GM10248 (cell line): ENCODE measurements around the gene NAA80.

Experiments
- CTCF ChIA-PET: fragments of 300-600 bp; sonication (Branson Sonifier 250); formaldehyde crosslinking; extraction: SDS; loops from one replicate; lab custom pipeline; 2021; ENCODE audit warnings: antibody characterized with exemption; lab: Yijun Ruan, JAX
- POLR2A ChIA-PET: fragments of 350-650 bp; sonication (Branson Sonifier 250); formaldehyde crosslinking; extraction: SDS; loops from one replicate; lab custom pipeline; 2020; ENCODE audit warnings: antibody characterized with exemption; lab: Yijun Ruan, JAX
- DNase-seq: peaks from one replicate; pipeline ENCODE4 v3.0.0; 2012; ENCODE audit errors: extremely low spot score
- TF ChIP-seq, protein P1 (sequence below): IDR thresholded peaks from 2 replicates; pipeline ENCODE4 v1.5.1; 2012; ENCODE audit warnings: mild to moderate bottlenecking, low read depth; ENCODE audit errors: extremely low read depth, missing control alignments, control extremely low read depth

The NAA80 gene, protein sequence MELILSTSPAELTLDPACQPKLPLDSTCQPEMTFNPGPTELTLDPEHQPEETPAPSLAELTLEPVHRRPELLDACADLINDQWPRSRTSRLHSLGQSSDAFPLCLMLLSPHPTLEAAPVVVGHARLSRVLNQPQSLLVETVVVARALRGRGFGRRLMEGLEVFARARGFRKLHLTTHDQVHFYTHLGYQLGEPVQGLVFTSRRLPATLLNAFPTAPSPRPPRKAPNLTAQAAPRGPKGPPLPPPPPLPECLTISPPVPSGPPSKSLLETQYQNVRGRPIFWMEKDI

GRCh38 chr3:50298836-50299637, at the start of gene NAA80, which contains the start of gene HYAL3:
Gene NAA80 (minus strand): TSS chr3:50299405. CDS start chr3:50297463, 1,942 bp downstream.
Gene HYAL3 (minus strand): TSS chr3:50299405. CDS start chr3:50295602, 3,803 bp downstream.
- CTCF ChIA-PET: interaction anchor here (0.8 to 3.5 kb wide), 16 partner anchors 10 to 71 kb away, joined by 3 to 23 read pairs (median 4); no protein-coding TSS in a partner anchor
- POLR2A ChIA-PET: interaction anchor here (0.6 to 2.2 kb wide), 9 partner anchors 19 to 1201 kb away, joined by 3 to 13 read pairs (median 5); partner anchors contain the start of gene GNAI2
- TF ChIP-seq, protein P1, sequence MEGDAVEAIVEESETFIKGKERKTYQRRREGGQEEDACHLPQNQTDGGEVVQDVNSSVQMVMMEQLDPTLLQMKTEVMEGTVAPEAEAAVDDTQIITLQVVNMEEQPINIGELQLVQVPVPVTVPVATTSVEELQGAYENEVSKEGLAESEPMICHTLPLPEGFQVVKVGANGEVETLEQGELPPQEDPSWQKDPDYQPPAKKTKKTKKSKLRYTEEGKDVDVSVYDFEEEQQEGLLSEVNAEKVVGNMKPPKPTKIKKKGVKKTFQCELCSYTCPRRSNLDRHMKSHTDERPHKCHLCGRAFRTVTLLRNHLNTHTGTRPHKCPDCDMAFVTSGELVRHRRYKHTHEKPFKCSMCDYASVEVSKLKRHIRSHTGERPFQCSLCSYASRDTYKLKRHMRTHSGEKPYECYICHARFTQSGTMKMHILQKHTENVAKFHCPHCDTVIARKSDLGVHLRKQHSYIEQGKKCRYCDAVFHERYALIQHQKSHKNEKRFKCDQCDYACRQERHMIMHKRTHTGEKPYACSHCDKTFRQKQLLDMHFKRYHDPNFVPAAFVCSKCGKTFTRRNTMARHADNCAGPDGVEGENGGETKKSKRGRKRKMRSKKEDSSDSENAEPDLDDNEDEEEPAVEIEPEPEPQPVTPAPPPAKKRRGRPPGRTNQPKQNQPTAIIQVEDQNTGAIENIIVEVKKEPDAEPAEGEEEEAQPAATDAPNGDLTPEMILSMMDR: peak; percentile 22
- peak; percentile 99 for DNase-seq

GRCh38 chr3:50347187-50347813, 48.1 kb upstream of the NAA80 start:
- peak; percentile 63 for DNase-seq
- ChIA-PET CTCF (interaction anchor here (1.0 to 8.4 kb wide), 15 partner anchors 9 to 266 kb away, joined by 3 to 70 read pairs (median 5); partner anchors contain the start of genes CISH, HYAL3, NAA80 and RASSF1), POLR2A (interaction anchor here (0.6 to 1.2 kb wide), 2 partner anchors 10 to 221 kb away, joined by 4 to 5 read pairs; no protein-coding TSS in a partner anchor)
- TF ChIP-seq, protein P1: peak; percentile 56

DNA sequence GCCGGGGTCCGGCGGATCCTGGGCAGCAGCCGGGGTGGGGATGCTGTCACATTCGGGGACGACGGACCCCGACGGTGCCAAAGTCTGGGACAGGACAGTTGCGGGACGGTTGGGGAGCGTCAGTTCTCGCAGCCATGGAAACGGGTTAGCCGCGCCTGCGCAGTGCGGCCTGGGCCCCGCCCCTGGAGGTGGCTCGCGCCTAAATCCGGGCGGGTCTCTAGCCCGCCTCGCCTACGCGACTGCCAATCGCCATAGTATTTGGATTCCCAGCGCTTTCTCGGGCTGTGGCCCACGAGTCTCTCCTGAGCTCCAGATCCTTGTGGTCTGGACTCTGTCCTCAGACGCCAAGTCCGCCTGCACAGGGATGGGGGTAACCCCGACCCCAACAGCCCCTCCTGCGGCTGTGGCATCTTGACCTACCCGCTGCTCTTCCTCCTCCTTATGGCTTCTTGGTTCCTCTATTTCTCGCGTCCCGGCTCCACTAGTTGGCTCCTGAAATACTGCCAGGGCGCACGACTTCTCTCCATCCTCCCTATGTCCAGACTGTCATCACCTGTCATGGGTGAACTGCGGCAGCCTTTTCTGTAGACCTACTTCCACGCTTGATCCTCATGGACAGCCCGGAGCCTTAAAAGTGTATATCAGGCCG, 46.5 kb upstream of the NAA80 start, which contains the start of gene ZMYND10:
Gene ZMYND10, minus strand, starts transcription at position 147 of the 649 bp plus-strand sequence. CDS start 153 bp downstream, outside the sequence.
- CTCF ChIA-PET: interaction anchor here (0.9 to 8.4 kb wide), 3 partner anchors 9 to 197 kb away, joined by 3 to 70 read pairs (median 6); no protein-coding TSS in a partner anchor
- peak; percentile 85 for DNase-seq
- POLR2A ChIA-PET: no interaction called here
- TF ChIP-seq, protein P1: no peak

DNA sequence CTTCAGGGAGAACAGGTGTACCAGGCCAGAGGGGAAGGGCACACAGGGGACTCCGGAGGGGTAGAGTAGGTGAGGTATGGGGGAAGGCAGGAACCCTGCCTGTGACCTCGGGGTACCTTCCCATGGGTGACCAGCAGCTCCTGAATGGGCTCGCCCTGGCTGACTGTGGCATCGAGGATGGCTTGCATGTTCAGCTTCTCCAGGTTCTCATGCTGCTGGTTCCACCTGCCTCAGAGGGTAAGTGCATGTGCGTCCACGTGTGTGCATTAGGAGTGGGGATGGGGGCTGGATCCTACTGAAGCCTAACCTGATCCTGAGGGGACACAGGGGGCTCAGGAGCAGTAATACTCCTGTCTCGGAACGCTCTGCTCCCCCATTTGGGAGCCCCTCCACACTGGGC, 45.8 kb upstream of the NAA80 start:
- ChIA-PET POLR2A (no interaction called here), CTCF (interaction anchor here (0.9 to 8.4 kb wide), 5 partner anchors 10 to 204 kb away, joined by 3 to 70 read pairs (median 6); no protein-coding TSS in a partner anchor)
- TF ChIP-seq, protein P1: no peak
- no peak for DNase-seq

DNA sequence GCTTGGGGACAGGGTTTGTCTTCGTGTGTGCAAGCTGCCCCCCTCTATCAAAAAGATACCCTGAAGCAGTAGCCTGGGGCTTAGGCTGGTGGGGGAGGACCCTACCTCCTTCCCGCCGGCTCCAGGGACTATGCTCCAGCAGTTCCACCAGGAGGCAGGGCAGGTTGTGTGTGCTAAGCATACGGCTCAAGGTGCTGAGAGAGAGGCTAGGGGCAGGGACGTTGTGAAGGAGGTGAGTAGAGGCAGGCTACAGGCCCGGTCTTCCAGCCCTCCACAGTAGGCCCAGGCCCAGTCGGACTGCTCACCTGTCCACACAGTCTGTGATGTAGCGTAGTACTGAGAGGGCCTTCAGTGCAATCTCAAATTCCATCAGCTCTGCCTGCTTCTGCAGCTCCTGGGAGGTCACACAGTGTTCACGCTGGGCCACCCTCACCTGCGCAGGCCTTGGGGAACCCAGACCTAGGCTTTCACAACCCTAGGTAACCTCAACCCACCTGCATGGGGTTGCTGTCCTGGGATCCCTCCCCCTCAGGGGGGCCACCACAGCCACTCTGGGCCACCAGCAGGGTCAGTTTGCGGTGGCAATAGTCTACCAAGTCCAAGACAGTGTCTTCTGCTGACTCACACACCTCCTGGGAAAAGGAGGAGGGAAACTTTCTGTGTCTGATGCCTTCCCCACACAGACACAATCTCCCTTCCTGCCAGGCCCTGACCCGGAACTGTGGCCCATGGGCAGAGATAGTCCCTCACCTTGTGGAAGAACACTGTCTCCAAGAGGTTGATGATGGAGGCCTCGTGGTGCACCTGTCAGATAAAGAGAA, 43.8 kb upstream of the NAA80 start:
- CTCF ChIA-PET: interaction anchor here (1.3 to 8.4 kb wide), 6 partner anchors 10 to 206 kb away, joined by 3 to 70 read pairs (median 4); partner anchors contain the start of gene HYAL2
- POLR2A ChIA-PET: no interaction called here
- no peak for DNase-seq
- TF ChIP-seq, protein P1: no peak
